Mesodermal cell (in vitro differentiated cells): ENCODE measurements around the gene SAFB2.

Experiments
- H3K27ac ChIP-seq: 2 replicates; pipeline ENCODE4 v1.7.0; 2013; ENCODE audit warnings: mild to moderate bottlenecking, low read depth, low read length, moderate library complexity; ENCODE audit not compliant: severe bottlenecking
- H3K36me3 ChIP-seq: 2 replicates; pipeline ENCODE4 v1.7.1; 2013; ENCODE audit warnings: mild to moderate bottlenecking, low read length, moderate library complexity; ENCODE audit not compliant: control insufficient read depth, insufficient read depth
- H3K4me1 ChIP-seq: one replicate; pipeline ENCODE4 v1.7.1; 2013; ENCODE audit warnings: mild to moderate bottlenecking, low read length; ENCODE audit not compliant: insufficient read depth, control insufficient read depth, poor library complexity, severe bottlenecking
- H3K4me3 ChIP-seq: 2 replicates; pipeline ENCODE4 v1.7.0; 2013; ENCODE audit warnings: low read length, control low read depth, mild to moderate bottlenecking; ENCODE audit not compliant: insufficient read depth, poor library complexity, severe bottlenecking; ENCODE audit errors: extremely low read depth
- H3K9me3 ChIP-seq: 2 replicates; pipeline ENCODE4 v1.7.1; 2013; ENCODE audit warnings: mild to moderate bottlenecking, low read length, moderate library complexity; ENCODE audit not compliant: control insufficient read depth
- WGBS, 2 experiments: methylation state at CpG; one replicate each; pipeline ENCODE4 v1.1.5; 2013; ENCODE audit warnings: missing lambda C conversion rate in 2 of 2; ENCODE audit not compliant: insufficient coverage in 2 of 2; 5-methylcytosine and 5-hydroxymethylcytosine counted together

The SAFB2 gene

DNA sequence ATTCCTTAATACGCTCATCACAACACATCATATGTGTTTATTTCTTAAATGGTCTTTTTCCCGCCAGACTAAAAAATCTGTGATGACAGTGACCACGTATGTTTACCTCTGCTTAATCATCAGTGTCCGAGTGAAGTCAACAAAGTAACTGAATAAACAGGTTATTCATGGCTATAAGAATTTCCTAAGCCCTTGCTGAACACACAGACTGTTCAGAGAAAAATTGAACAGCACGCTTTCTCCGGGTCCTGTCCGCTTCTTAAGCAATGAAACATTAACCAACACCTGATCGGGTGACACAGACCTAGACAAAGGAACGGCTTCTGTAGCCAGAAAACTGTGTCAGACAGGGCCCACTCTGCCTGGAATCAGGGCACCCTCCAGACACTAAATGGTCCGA is 14.3 kb downstream of the SAFB2 start:
- Histone ChIP-seq H3K9me3 (no peaks in the 10 kb centered on the region), H3K4me1 (no peaks in the 10 kb centered on the region), H3K27ac (no peak overlapping the region), H3K36me3 (peaks cover 90% of the 10 kb centered on the region), H3K4me3 (no peak overlapping the region)
- 96 to 97% methylated on average over 10 of the region's 10 CpGs for WGBS, 2 experiments

DNA sequence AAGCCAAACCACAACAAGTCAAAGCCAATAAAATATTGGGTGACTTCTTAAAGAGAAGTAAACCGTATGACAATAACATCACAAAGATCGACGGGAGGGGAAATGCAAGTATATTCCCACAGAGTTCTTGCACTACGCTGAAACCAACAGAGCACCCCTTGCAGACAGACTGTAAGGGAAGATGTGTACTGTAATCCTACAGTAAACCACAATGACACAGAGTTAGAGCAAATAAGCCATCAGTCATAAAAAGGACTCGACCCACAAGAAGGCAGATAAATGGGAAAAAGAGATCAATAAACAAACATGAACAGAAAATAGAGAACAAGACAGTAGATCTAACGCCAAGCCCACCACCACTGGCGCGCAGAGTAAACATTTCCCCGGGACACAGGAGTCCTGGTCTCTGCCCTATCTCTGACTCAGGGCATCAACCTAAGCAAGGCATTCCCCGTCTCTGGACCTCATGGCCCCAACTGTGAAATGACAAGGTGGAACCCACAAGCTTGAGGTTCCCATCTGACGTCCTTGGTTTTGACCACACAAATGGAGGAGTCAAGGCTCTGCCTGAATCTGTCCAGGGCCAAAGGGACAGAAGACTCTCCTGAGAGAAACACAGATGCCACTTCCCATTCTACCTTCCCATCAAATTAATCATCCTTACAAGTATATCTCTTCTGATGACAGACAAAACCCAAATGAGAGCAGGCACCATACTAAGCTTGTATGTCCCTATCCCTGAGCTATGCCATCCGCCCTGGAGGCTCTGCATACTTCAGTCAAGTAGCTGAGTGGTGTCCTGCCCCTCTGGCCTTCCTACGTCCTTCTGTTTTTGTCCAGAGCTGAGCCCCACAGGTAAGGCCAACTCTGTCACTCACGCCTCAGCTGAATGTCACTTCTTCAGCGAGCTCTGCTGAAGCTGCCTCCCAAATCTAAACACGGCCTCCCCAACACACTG is 15.0 kb downstream of the SAFB2 start:
- WGBS, 2 experiments: 96 to 98% methylated on average over 10 to 13 of the region's 16 CpGs

DNA sequence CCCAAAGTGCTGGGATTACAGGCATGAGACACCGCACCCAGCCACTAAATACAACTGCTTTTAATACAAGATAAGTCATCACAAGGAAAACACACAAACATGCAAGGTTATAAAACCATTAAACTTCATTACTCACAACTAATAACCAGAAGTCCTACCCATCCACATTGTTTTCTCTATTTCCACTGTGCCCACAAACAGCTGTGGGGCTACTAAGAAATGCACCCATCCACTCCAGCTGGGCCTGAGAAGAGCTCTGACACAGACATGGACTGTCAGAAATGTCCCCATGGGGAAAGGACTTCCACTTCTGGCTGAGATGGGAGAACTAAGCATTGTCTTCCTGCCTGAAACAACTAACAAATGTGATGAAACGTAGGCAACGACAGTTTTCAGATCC is 17.2 kb downstream of the SAFB2 start:
- H3K27ac ChIP-seq: no peak overlapping the region
- H3K4me3 ChIP-seq: no peak overlapping the region
- 93 to 100% methylated on average over 3 of the region's 3 CpGs for WGBS, 2 experiments
- no peaks in the 10 kb centered on the region for H3K9me3 ChIP-seq
- H3K4me1 ChIP-seq: no peaks in the 10 kb centered on the region
- peaks cover 92% of the 10 kb centered on the region for H3K36me3 ChIP-seq

More for the DNA sequence above, 15.0 kb downstream of the SAFB2 start:
- no peak overlapping the region for H3K27ac ChIP-seq
- H3K4me1 ChIP-seq: no peaks in the 10 kb centered on the region
- H3K4me3 ChIP-seq: no peak overlapping the region
- no peaks in the 10 kb centered on the region for H3K9me3 ChIP-seq
- H3K36me3 ChIP-seq: peaks cover 90% of the 10 kb centered on the region

DNA sequence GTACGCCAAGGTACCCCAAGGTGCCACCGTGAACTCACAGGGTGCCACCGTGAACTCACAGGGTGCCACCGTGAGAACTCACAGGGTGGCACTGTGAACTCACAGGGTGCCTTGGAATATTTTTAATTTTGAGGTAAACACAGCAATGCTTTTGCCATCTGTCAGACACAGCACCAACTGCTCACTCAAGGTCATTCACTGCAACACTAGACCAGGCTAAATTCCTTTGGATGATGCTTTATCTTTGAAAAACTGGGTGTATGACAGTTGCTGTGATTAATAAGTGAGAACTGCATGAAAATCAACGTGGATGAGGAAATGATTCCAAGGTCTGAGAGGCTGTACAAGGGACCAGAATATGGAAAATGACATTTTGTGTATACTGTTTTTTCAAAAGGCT is 18.9 kb downstream of the SAFB2 start:
- H3K36me3 ChIP-seq: peaks cover 94% of the 10 kb centered on the region
- WGBS, 2 experiments: 89 to 95% methylated on average over 4 to 5 of the region's 5 CpGs
- no peaks in the 10 kb centered on the region for H3K4me1 ChIP-seq
- H3K4me3 ChIP-seq: no peak overlapping the region
- no peak overlapping the region for H3K27ac ChIP-seq
- H3K9me3 ChIP-seq: no peaks in the 10 kb centered on the region

DNA sequence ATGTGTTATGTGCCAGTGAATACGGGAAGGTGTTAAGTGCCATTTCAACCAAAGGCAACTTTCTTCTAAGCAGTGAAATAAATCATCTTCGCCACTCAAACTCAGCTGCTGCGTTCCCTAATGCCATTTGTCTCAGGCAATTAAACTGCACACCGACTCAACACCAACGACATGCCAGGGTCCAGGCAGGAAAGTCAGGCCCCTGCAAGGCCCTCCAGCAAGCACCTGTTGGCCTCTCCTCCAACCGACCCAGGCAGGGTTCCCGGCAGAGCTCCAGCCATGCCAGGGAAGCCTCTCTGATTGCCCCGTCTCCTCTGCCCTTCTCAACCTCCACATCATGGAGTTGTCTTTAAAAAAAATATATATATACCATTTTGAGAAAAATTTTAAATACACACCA is 21.8 kb downstream of the SAFB2 start:
- 93 to 100% methylated on average over 4 to 5 of the region's 8 CpGs for WGBS, 2 experiments
- no peak overlapping the region for H3K4me3 ChIP-seq
- H3K36me3 ChIP-seq: peaks cover 95% of the 10 kb centered on the region
- H3K27ac ChIP-seq: no peak overlapping the region
- no peaks in the 10 kb centered on the region for H3K4me1 ChIP-seq
- H3K9me3 ChIP-seq: no peaks in the 10 kb centered on the region

DNA sequence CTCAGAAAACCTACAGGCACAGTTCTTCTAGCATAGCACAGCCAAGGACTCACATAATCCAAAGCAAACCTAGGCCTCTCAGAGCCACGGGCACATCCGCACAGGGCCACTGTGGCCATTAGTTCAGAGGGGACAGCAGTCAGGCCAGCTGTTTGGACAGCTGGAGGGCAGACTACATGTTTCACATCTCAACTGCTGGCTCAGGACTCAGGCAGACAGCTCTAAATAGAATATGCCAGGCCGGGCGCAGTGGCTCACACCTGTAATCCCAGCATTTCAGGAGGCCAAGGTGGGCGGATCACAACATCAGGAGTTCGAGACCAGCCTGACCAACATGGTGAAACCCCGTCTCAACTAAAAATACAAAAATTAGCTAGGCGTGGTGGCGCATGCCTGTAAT is 26.8 kb downstream of the SAFB2 start:
- H3K36me3 ChIP-seq: peaks cover 99% of the 10 kb centered on the region
- H3K9me3 ChIP-seq: no peaks in the 10 kb centered on the region
- H3K4me3 ChIP-seq: no peak overlapping the region
- WGBS, 2 experiments: 93 to 94% methylated on average over 8 to 9 of the region's 9 CpGs
- H3K4me1 ChIP-seq: no peaks in the 10 kb centered on the region
- no peak overlapping the region for H3K27ac ChIP-seq

DNA sequence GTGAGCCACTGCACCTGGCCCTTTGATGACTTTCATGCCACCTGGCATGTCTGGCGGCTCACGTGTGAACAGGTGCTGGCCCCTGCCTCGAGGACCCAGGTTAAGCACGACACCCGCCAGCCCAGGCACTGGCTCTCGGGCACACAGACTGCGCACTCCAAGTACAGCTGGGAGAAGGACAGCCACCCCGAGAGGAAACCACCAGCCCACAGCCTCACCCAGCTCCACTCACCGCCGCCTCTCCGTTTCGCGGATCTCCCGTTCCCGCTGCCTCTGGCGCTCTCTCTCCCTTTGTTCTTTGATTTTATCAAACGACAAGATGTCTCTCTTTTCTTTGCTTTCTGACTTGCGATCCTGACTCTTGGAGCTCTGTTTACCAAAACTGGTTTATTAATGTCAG is 27.4 kb downstream of the SAFB2 start:
- no peak overlapping the region for H3K4me3 ChIP-seq
- H3K36me3 ChIP-seq: peaks cover 99% of the 10 kb centered on the region
- no peak overlapping the region for H3K27ac ChIP-seq
- 95 to 96% methylated on average over 6 to 15 of the region's 18 CpGs for WGBS, 2 experiments
- H3K9me3 ChIP-seq: no peaks in the 10 kb centered on the region
- H3K4me1 ChIP-seq: no peaks in the 10 kb centered on the region

DNA sequence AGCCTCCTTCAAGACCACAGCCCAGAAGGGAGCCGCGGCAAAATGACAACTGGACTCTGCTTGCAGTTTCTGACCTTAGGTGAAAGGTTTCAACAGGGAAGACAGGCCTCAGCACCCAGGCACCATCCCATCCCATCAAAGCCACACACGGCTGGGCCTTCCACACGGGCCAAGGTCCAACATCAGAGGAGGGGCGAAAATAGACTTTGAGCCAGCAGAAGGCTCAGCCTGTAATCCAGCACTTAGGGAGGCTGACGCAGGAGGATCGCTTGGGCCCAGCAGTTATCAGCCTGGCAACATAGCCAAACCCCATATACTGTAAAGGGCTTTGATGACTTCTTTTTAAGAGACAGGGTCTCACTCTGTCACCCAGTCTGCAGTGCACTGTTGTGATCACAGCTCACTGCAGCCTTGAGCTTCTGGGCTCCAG is 28.0 kb downstream of the SAFB2 start:
- 94 to 99% methylated on average over 6 to 7 of the region's 7 CpGs for WGBS, 2 experiments
- Histone ChIP-seq H3K36me3 (peaks cover 99% of the 10 kb centered on the region), H3K4me1 (no peaks in the 10 kb centered on the region), H3K9me3 (no peaks in the 10 kb centered on the region), H3K27ac (no peak overlapping the region), H3K4me3 (no peak overlapping the region)

DNA sequence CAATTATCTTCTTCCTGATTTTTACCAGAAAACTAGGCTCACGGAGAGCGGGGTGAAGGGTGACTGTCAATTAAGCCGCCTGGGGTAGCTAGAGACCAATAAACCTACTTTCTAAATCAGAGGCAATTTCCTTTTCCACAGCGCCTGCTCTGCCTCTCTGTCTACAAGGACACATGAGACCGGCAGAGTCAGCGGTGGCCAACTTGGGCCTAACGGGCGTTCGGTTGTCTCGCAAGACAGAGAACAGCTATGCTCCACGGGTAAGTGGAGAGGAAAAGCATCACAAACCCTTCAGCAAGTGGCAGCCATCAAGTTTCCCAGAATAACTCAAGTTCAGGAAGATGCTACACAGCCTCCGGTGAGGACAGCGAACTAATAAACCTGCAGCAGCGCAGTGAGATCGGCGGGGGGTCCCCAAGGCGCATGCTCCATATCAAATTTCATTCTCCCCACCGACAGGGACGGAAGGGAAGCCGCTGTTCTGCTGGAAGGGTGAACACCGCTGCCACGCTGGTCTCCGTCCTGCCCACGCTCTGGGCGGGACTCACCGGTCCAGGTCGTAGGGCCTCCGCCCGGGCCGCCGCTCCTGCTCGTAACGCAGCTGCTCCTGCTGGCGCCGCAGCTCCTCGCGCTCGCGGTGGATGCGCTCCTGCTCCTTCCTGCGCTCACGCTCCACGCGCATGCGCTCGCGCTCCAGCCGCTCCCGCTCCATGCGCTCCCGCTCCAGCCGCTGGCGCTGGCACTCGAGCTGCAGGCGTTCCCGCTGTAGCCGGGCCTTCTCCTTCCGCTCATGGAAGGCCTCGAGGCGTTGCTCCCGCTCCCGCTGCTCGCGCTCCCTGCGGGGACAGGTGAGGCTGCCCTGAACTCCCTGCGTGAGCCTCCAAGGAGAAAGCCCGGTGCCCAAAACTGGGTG is 29.0 kb downstream of the SAFB2 start:
- WGBS, 2 experiments: 96 to 97% methylated on average over 54 to 64 of the region's 67 CpGs
- Histone ChIP-seq H3K4me1 (no peaks in the 10 kb centered on the region), H3K27ac (no peak overlapping the region), H3K36me3 (peaks cover 95% of the 10 kb centered on the region), H3K4me3 (no peak overlapping the region), H3K9me3 (no peaks in the 10 kb centered on the region)

DNA sequence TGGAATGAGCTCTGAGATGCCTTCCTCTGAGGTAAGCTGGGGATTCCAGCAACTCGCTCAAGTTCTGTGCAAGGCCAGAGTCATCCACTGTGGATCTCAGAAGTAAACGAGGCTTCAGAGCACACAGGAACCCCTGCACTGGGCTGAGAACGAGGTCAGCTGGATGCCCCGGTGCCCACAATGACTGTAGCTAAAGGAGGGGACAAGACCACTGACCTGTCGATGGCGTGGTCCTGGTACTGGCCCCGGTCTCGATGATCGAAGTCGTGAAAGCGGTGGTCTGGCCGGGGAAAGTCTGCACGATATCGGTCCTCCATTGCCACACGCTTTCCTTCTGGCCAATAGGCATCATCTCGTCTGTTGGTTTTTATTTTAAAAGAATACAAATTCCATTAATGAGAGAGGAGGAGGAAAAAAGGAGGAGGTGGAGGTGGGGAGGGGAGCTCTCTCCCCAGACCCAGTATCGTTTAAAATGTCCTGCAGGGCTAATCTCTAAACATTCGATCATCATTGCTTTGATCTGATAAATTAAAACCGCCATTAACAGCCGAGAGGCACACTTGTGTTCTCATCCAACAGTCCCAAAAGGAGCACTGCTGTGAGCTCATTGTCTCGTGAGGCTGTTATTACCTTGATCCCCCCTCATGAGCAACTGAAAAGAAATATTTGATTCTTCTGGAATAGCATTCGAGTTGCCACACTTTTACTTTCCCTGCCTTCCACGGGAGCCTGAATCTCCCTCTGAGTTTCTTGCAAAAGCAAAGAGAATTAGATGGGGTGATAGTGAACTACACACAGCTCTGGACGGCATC is 29.8 kb downstream of the SAFB2 start:
- Histone ChIP-seq H3K9me3 (no peaks in the 10 kb centered on the region), H3K36me3 (peaks cover 95% of the 10 kb centered on the region)
- WGBS, 2 experiments: 96 to 97% methylated on average over 16 to 17 of the region's 24 CpGs

More for the DNA sequence above, 29.8 kb downstream of the SAFB2 start:
- Histone ChIP-seq H3K27ac (no peak overlapping the region), H3K4me3 (no peak overlapping the region), H3K4me1 (no peaks in the 10 kb centered on the region)
